Mucosa of descending colon (tissue), 3 donors: ENCODE data around the gene ANO2. TPM values are rescaled to one million over a fixed set of nuclear protein-coding genes. Genes with fewer than 3 reads are reported as not detected.

Experiments used
- ATAC-seq: fragments of 200-7000 bp; cut with Tn5 transposase; one replicate; pipeline ENCODE4 v1.9.1; 2020; ENCODE audit warnings: mild to moderate bottlenecking, moderate library complexity
- DNase-seq, 3 donors: peaks; one replicate each; pipeline ENCODE4 v3.0.0-alpha.2; 2020
- H3K36me3 ChIP-seq: fragments of 200-600 bp; one replicate; pipeline ENCODE4 v1.8.0; 2021; ENCODE audit warnings: low read depth, mild to moderate bottlenecking
- H3K4me1 ChIP-seq: fragments of 200-600 bp; one replicate; pipeline ENCODE4 v1.8.0; 2021; ENCODE audit warnings: low read depth, mild to moderate bottlenecking
- H3K4me3 ChIP-seq: fragments of 200-600 bp; one replicate; pipeline ENCODE4 v1.8.0; 2021; ENCODE audit warnings: mild to moderate bottlenecking
- H3K9me3 ChIP-seq: fragments of 200-600 bp; one replicate; pipeline ENCODE4 v1.8.0; 2021; ENCODE audit warnings: mild to moderate bottlenecking
- CTCF ChIP-seq: fragments of 200-600 bp; IDR thresholded peaks from one replicate; pipeline ENCODE4 v1.8.0; 2022; ENCODE audit warnings: antibody characterized with exemption, mild to moderate bottlenecking
- intact Hi-C, 2 donors: fragments of 100-400 bp; cut with DNase I in 1 of 2; cut with micrococcal nuclease in 1 of 2; formaldehyde crosslinking; loops; one replicate each; pipeline versions ENCODE4 v1.11.0 to v1.11.1; 2022; cut with DNase I, micrococcal nuclease
- total RNA-seq, 3 donors: library from RNA; stranded (reverse); fragmentation: NEBNext Ultra II Directional in 2 of 3; extraction: Animal tissue kit (Norgen Biotek cat#: 25700) in 2 of 3; gene quantifications; one replicate each; pipeline versions ENCODE4 v1.2.1 to v1.2.4, GENCODE V29; 2021 to 2023
- donor health status: DM: no; HTN: no; CAD: no; lungs with moderate emphysema.
- donor health status: DM: no; HTN: no; CAD: no.
- donor health status: DM: no; HTN: yes; CAD: no.

ANO2 gene
- total RNA-seq, 3 donors from 2014 or later, result 0.58 to 5.1 (median 3.1) TPM

GRCh38 chr12:5582541-5582940 is 362.5 kb downstream of the ANO2 start:
- Histone ChIP-seq H3K9me3 (no peaks in the 10 kb centered on the region), H3K36me3 (no peaks in the 10 kb centered on the region), H3K4me3 (no peak overlapping the region), H3K4me1 (peaks cover 7% of the 10 kb centered on the region)
- no peak for DNase-seq
- intact Hi-C loops, result no loop called here
- TF ChIP-seq CTCF, result no peak
- ATAC-seq, result no peak

GRCh38 chr12:5582018-5582417 is 363.0 kb downstream of the ANO2 start:
- Histone ChIP-seq H3K36me3 (no peaks in the 10 kb centered on the region), H3K9me3 (no peaks in the 10 kb centered on the region), H3K4me1 (peaks cover 12% of the 10 kb centered on the region), H3K4me3 (no peak overlapping the region)
- intact Hi-C loops, result no loop called here
- ATAC-seq (no peak), DNase-seq (no peak)
- no peak for TF ChIP-seq CTCF

- DNase-seq (no peak), ATAC-seq (no peak)
- intact Hi-C loops, result no loop called here
- Histone ChIP-seq H3K4me1 (peaks cover 12% of the 10 kb centered on the region), H3K9me3 (no peaks in the 10 kb centered on the region), H3K4me3 (no peak overlapping the region), H3K36me3 (no peaks in the 10 kb centered on the region)
- TF ChIP-seq CTCF, result no peak
These were observed 363.4 kb downstream of the ANO2 start for GRCh38 chr12:5581616-5582015.

- H3K4me1 ChIP-seq, result peaks cover 12% of the 10 kb centered on the region
- H3K36me3 ChIP-seq, result no peaks in the 10 kb centered on the region
- H3K9me3 ChIP-seq, result no peaks in the 10 kb centered on the region
- intact Hi-C loops, result no loop called here
- DNase-seq (no peak), ATAC-seq (no peak)
- TF ChIP-seq CTCF, result no peak
- no peak overlapping the region for H3K4me3 ChIP-seq
These were observed 364.0 kb downstream of the ANO2 start for GRCh38 chr12:5581019-5581418.

GRCh38 chr12:5578775-5579174 is 366.3 kb downstream of the ANO2 start:
- Histone ChIP-seq H3K36me3 (no peaks in the 10 kb centered on the region), H3K4me3 (no peak overlapping the region), H3K4me1 (peaks cover 12% of the 10 kb centered on the region), H3K9me3 (no peaks in the 10 kb centered on the region)
- TF ChIP-seq CTCF, result no peak
- intact Hi-C loops, result no loop called here
- DNase-seq (no peak), ATAC-seq (no peak)

- no peaks in the 10 kb centered on the region for H3K36me3 ChIP-seq
- H3K9me3 ChIP-seq, result no peaks in the 10 kb centered on the region
- no peak for ATAC-seq
- intact Hi-C loops, result no loop called here
- TF ChIP-seq CTCF, result no peak
- no peak for DNase-seq
- H3K4me3 ChIP-seq, result no peak overlapping the region
- peaks cover 12% of the 10 kb centered on the region for H3K4me1 ChIP-seq
These were observed 367.3 kb downstream of the ANO2 start for GRCh38 chr12:5577741-5578140.
